MM.1S (cell line): ENCODE results near the gene RGS4.

Experiments used
- DNase-seq: peaks from one replicate; pipeline ENCODE4 v3.0.0-alpha.2; 2015
- H2AFZ ChIP-seq: fragments of 300-600 bp; sonication (generic); 2 replicates; pipeline ENCODE4 v1.6.0; 2016; ENCODE audit warnings: antibody characterized with exemption, low read length
- H3F3A ChIP-seq: fragments of 300-600 bp; sonication (generic); 2 replicates; pipeline ENCODE4 v1.6.1; 2016; ENCODE audit warnings: mild to moderate bottlenecking, antibody characterized with exemption, low read length, moderate library complexity, mixed read lengths; ENCODE audit not compliant: insufficient read depth
- H3K27ac ChIP-seq: fragments of 300-600 bp; sonication (generic); 2 replicates; pipeline ENCODE4 v1.5.1; 2016; ENCODE audit warnings: mild to moderate bottlenecking, low read length
- H3K27me3 ChIP-seq: fragments of 300-600 bp; sonication (generic); replicated peaks from 2 replicates; pipeline ENCODE4 v1.6.0; 2016; ENCODE audit warnings: low read length; ENCODE audit not compliant: insufficient read depth
- H3K36me3 ChIP-seq: fragments of 300-600 bp; sonication (generic); replicated peaks from 2 replicates; pipeline ENCODE4 v1.6.1; 2016; ENCODE audit warnings: mild to moderate bottlenecking, low read length, mixed read lengths; ENCODE audit not compliant: insufficient read depth
- H3K4me1 ChIP-seq: fragments of 300-600 bp; sonication (generic); 2 replicates; pipeline ENCODE4 v1.6.1; 2016; ENCODE audit warnings: low read length, mixed read lengths
- H3K4me2 ChIP-seq: fragments of 300-600 bp; sonication (generic); 2 replicates; pipeline ENCODE4 v1.6.0; 2016; ENCODE audit warnings: low read depth, low read length
- H3K4me3 ChIP-seq: fragments of 300-600 bp; sonication (generic); 2 replicates; pipeline ENCODE4 v1.5.1; 2016; ENCODE audit warnings: low read length, mixed read lengths
- H3K79me2 ChIP-seq: fragments of 300-600 bp; sonication (generic); 2 replicates; pipeline ENCODE4 v1.6.1; 2016; ENCODE audit warnings: mixed run types, low read length, mixed read lengths
- H3K9ac ChIP-seq: fragments of 300-600 bp; sonication (generic); 2 replicates; pipeline ENCODE4 v1.6.1; 2016; ENCODE audit warnings: low read length, mixed read lengths
- H3K9me2 ChIP-seq: fragments of 300-600 bp; sonication (generic); replicated peaks from 2 replicates; pipeline ENCODE4 v1.6.1; 2016; ENCODE audit warnings: mild to moderate bottlenecking, low read length, mixed read lengths; ENCODE audit not compliant: insufficient read depth
- H3K9me3 ChIP-seq: fragments of 300-600 bp; sonication (generic); replicated peaks from 2 replicates; pipeline ENCODE4 v1.6.1; 2016; ENCODE audit warnings: mild to moderate bottlenecking, low read length, mixed read lengths; ENCODE audit not compliant: insufficient read depth
- H4K20me1 ChIP-seq: fragments of 300-600 bp; sonication (generic); 2 replicates; pipeline ENCODE4 v1.6.1; 2016; ENCODE audit warnings: mild to moderate bottlenecking, low read length, moderate library complexity, mixed read lengths; ENCODE audit not compliant: insufficient read depth
- CTCF ChIP-seq: fragments of 300-600 bp; sonication (generic); IDR thresholded peaks from 2 replicates; pipeline ENCODE4 v1.5.1; 2016; ENCODE audit warnings: antibody characterized with exemption, low read length, mixed read lengths
- EZH2 ChIP-seq: fragments of 300-600 bp; sonication (generic); optimal IDR thresholded peaks from 2 replicates; pipeline ENCODE3; 2017; ENCODE audit warnings: low read depth, mild to moderate bottlenecking, antibody characterized with exemption, low read length, mixed read lengths
- EZH2phosphoT487 ChIP-seq: fragments of 300-600 bp; sonication (generic); IDR thresholded peaks from 2 replicates; pipeline ENCODE4 v1.6.1; 2018; ENCODE audit warnings: antibody characterized with exemption, low read length

The RGS4 gene

DNA sequence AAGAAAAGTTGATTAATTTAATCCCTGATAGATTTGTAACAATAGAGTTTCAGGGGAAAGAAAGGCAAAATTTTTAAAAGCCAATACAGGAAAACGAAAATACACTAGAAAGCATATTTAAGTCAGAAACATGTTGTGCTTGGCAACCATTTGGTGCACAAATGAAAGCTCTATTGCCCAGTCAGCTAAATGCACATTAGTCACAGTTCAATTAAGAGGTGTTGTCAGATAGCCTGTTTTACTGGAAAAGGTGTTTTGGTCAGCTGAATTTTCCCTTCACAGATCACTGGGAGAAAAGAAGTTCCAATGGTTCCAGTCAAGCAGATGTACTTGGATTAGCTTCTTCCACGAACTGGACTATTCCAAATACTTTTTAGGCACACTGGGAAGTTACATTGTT, 25.4 kb downstream of the RGS4 start:
- H3K79me2 ChIP-seq: no peaks in the 10 kb centered on the region
- H2AFZ ChIP-seq: no peak overlapping the region
- DNase-seq: peak; percentile 40
- no peak for TF ChIP-seq CTCF
- TF ChIP-seq EZH2phosphoT487: no peak
- no peak for TF ChIP-seq EZH2
- H3K27me3 ChIP-seq: no peaks in the 10 kb centered on the region
- H3F3A ChIP-seq: no peaks in the 10 kb centered on the region
- peaks cover 3% of the 10 kb centered on the region; the same call in 1 of the 2 replicates for H3K4me1 ChIP-seq
- H4K20me1 ChIP-seq: no peaks in the 10 kb centered on the region
- no peaks in the 10 kb centered on the region for H3K9me2 ChIP-seq
- no peak overlapping the region for H3K4me3 ChIP-seq
- H3K9ac ChIP-seq: no peak overlapping the region
- no peaks in the 10 kb centered on the region for H3K36me3 ChIP-seq
- H3K27ac ChIP-seq: no peak overlapping the region
- no peak overlapping the region for H3K4me2 ChIP-seq
- H3K9me3 ChIP-seq: no peaks in the 10 kb centered on the region

DNA sequence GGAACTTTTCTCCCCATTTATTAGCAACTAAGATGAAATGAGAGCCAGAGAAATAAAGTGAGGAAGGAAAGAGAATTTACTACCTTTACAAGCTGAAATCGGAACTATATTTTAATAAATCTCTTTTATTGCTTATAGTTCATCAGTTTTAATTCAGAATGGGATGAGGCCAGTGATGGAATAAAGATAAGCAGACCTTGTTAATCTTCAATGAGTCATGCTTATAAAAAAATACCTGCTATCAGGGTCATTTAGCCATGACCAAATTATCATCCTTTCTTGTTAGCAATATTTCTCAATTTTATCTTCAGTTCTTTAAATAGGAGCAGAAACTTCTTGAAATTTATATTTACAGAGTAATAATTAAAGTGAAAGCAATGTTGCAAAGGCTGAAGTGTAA, 26.1 kb downstream of the RGS4 start:
- H2AFZ ChIP-seq: no peak overlapping the region
- no peaks in the 10 kb centered on the region for H3K27me3 ChIP-seq
- H3K9me3 ChIP-seq: no peaks in the 10 kb centered on the region
- H3K79me2 ChIP-seq: no peaks in the 10 kb centered on the region
- no peak for DNase-seq
- H3K27ac ChIP-seq: no peak overlapping the region
- H4K20me1 ChIP-seq: no peaks in the 10 kb centered on the region
- peaks cover 3% of the 10 kb centered on the region; the same call in 1 of the 2 replicates for H3K4me1 ChIP-seq
- no peak overlapping the region for H3K4me3 ChIP-seq
- H3F3A ChIP-seq: no peaks in the 10 kb centered on the region
- TF ChIP-seq CTCF: no peak
- no peak for TF ChIP-seq EZH2phosphoT487
- no peak for TF ChIP-seq EZH2
- no peak overlapping the region for H3K9ac ChIP-seq
- no peak overlapping the region for H3K4me2 ChIP-seq
- no peaks in the 10 kb centered on the region for H3K9me2 ChIP-seq
- no peaks in the 10 kb centered on the region for H3K36me3 ChIP-seq

DNA sequence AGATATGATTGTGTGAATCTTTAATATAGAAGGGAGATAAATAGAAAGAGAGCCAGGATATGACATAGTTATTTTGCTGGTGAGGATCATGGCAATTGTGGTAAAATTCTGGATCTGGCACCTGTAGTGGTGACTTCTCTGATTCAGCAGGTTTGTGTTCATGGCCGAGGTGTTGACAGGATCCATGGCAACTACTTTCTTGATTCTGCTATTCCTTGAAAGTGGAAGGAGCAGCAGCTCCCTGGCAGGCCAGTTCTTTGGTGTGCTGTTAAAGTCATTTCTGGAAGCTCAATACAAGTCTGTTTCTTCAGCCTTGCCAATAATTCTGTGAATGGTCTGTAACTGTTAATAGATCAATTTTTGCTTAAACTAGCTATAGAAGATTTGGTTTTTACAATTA, 33.4 kb downstream of the RGS4 start:
- TF ChIP-seq CTCF: no peak
- TF ChIP-seq EZH2: no peak
- no peak for TF ChIP-seq EZH2phosphoT487
- no peaks in the 10 kb centered on the region for H3K36me3 ChIP-seq
- H3K4me1 ChIP-seq: no peaks in the 10 kb centered on the region
- no peak overlapping the region for H3K4me3 ChIP-seq
- no peak overlapping the region for H3K27ac ChIP-seq
- H3K27me3 ChIP-seq: no peaks in the 10 kb centered on the region
- no peak overlapping the region for H3K4me2 ChIP-seq
- H2AFZ ChIP-seq: no peak overlapping the region
- H3K9ac ChIP-seq: no peak overlapping the region
- H4K20me1 ChIP-seq: no peaks in the 10 kb centered on the region
- H3K9me3 ChIP-seq: no peaks in the 10 kb centered on the region
- H3K9me2 ChIP-seq: no peaks in the 10 kb centered on the region
- H3F3A ChIP-seq: no peaks in the 10 kb centered on the region
- H3K79me2 ChIP-seq: no peaks in the 10 kb centered on the region
- no peak for DNase-seq
